ENCODE measurements around the gene MUC6. TPM values are rescaled to one million over a fixed set of nuclear protein-coding genes. Genes with fewer than 3 reads are reported as not detected.

MUC6 gene
- total and polyA plus RNA-seq, 10 of the 15 experiments (the other 5 are each of a cell fraction or from before 2014, with no cell fraction given), result 0.03 TPM; not detected in 8

GRCh38 chr11:973237-973636 is 63.3 kb downstream of the MUC6 start:
- Histone ChIP-seq H3K4me3 (no peak overlapping the region), H3K4me1 (ENCODE audit: control insufficient read depth, insufficient read depth, low read length) (no peaks in the 10 kb centered on the region), H2AFZ (ENCODE audit: control insufficient read depth, low read depth, low read length) (no peak overlapping the region), H3K9ac (ENCODE audit: control insufficient read depth, insufficient read depth, low read length) (no peak overlapping the region), H3K4me2 (ENCODE audit: control insufficient read depth, insufficient read depth) (no peak overlapping the region), H3K27me3 (replicated peaks in 1 of 2; ENCODE audit: control insufficient read depth in 2 of 2, insufficient read depth in 2 of 2, low read length in 1 of 2) (no peaks in the 10 kb centered on the region), H4K20me1 (ENCODE audit: control insufficient read depth, insufficient read depth) (no peaks in the 10 kb centered on the region), H3K27ac (ENCODE audit: control insufficient read depth, insufficient read depth) (no peak overlapping the region), H3K9me3 (replicated peaks; ENCODE audit: control insufficient read depth, insufficient read depth, low read length) (no peaks in the 10 kb centered on the region), H3K36me3 (ENCODE audit: control insufficient read depth in 2 of 2, insufficient read depth in 2 of 2, low read length in 1 of 2) (peaks cover 3 to 26% of the 10 kb centered on the region in 2 experiments), H3K79me2 (ENCODE audit: control insufficient read depth, insufficient read depth, low read length) (no peaks in the 10 kb centered on the region)
- RAD21 ChIA-PET (ENCODE audit: unreplicated experiment), result no interaction called here
- POLR2A ChIA-PET, result no interaction called here
- intact Hi-C loops (cut with micrococcal nuclease; ENCODE audit: unreplicated experiment) (no loop called here), in situ Hi-C loops (cut with MboI) (no loop called here)
- SMC1A ChIA-PET (ENCODE audit: uncharacterized antibody, unreplicated experiment), result no interaction called here
- no peak for DNase-seq (ENCODE audit: low read depth, low spot score)
- FAIRE-seq, result no peak
- no TSS peak for BruUV-seq (replicated peaks)
- no peak for ATAC-seq
- CTCF ChIA-PET, result no interaction called here
- WGBS (ENCODE audit: insufficient coverage, insufficient replicate concordance, low lambda C conversion rate, missing lambda C conversion rate), result 86% methylated on average over 11 of the region's 11 CpGs
- TF ChIP-seq TCF3 (IDR thresholded peaks at IDR 0.05; ENCODE audit: borderline replicate concordance, insufficient read depth, low read depth, low read length) (no peak), GATAD2B (conservative IDR thresholded peaks at IDR 0.05; ENCODE audit: low read depth) (no peak), EED (IDR thresholded peaks at IDR 0.05; ENCODE audit: low read depth) (no peak), TBL1XR1 (IDR thresholded peaks at IDR 0.05; ENCODE audit: low read depth, low read length) (no peak), RAD51 (IDR thresholded peaks at IDR 0.05) (no peak), SIX5 (IDR thresholded peaks at IDR 0.05; ENCODE audit: low read depth, low read length, severe bottlenecking) (no peak), CBX5 (IDR thresholded peaks at IDR 0.05; ENCODE audit: low read depth) (no peak), CBFB (IDR thresholded peaks at IDR 0.05; ENCODE audit: low read depth) (no peak), TARDBP (IDR thresholded peaks at IDR 0.05; ENCODE audit: borderline replicate concordance) (no peak), NFXL1 (IDR thresholded peaks at IDR 0.05; ENCODE audit: borderline replicate concordance) (no peak), MEF2B (IDR thresholded peaks at IDR 0.05; ENCODE audit: partially characterized antibody, poor library complexity, severe bottlenecking) (no peak), NFYB (IDR thresholded peaks at IDR 0.05; ENCODE audit: insufficient read depth, low read depth, low read length) (no peak), USF2 (IDR thresholded peaks at IDR 0.05; ENCODE audit: borderline replicate concordance, low read depth, low read length) (no peak), BCL11A (IDR thresholded peaks at IDR 0.05; ENCODE audit: low read depth, low read length) (no peak), RUNX3 (IDR thresholded peaks at IDR 0.05; ENCODE audit: low read length) (no peak)
